Neural progenitor cell (in vitro differentiated cells): ENCODE data around the gene PCSK9.

ENCODE experiments used
- CTCF ChIP-seq: fragments of 200-600 bp; sonication (generic); IDR thresholded peaks from 2 replicates; pipeline ENCODE4 v1.5.1; 2017; ENCODE audit warnings: antibody characterized with exemption, mild to moderate bottlenecking
- EZH2 ChIP-seq: fragments of 200-600 bp; sonication (generic); IDR thresholded peaks from 2 replicates; pipeline ENCODE4 v1.6.1; 2017; ENCODE audit warnings: antibody characterized with exemption, mild to moderate bottlenecking, moderate library complexity
- EZH2phosphoT487 ChIP-seq: fragments of 200-600 bp; sonication (generic); IDR thresholded peaks from 2 replicates; pipeline ENCODE4 v1.6.1; 2017; ENCODE audit warnings: antibody characterized with exemption

- TF ChIP-seq CTCF, result no peak
- peak; percentile 86 for TF ChIP-seq EZH2
- peak; percentile 78 for TF ChIP-seq EZH2phosphoT487
These were observed 42.3 kb upstream of the PCSK9 start for GRCh38 chr1:54996869-54997710.
